ENCODE data around the gene AAK1.
"Not testable (repeated sequence)": the region's sequence is repeated elsewhere in the genome, so short reads cannot be mapped to it uniquely, and the experiment has no call there.

GRCh38 chr2:69622017-69622540 lies 21.5 kb downstream of the AAK1 start:
- not testable (repeated sequence) for TF ChIP-seq CTCF (conservative IDR thresholded peaks at IDR 0.05 in 1 of 2, IDR thresholded peaks at IDR 0.05 in 1 of 2; ENCODE audit: extremely low read depth in 1 of 2, insufficient read depth in 1 of 2, low read depth in 1 of 2, low read length in 2 of 2); EZH2 (IDR thresholded peaks at IDR 0.05; ENCODE audit: borderline replicate concordance, low read length)
